ENCODE results near the gene ZC3H6. TPM values are rescaled to one million over a fixed set of nuclear protein-coding genes. Genes with fewer than 3 reads are reported as not detected.

ZC3H6 gene
- total RNA-seq, 1 donor from 2014 or later = 7.3 TPM

DNA sequence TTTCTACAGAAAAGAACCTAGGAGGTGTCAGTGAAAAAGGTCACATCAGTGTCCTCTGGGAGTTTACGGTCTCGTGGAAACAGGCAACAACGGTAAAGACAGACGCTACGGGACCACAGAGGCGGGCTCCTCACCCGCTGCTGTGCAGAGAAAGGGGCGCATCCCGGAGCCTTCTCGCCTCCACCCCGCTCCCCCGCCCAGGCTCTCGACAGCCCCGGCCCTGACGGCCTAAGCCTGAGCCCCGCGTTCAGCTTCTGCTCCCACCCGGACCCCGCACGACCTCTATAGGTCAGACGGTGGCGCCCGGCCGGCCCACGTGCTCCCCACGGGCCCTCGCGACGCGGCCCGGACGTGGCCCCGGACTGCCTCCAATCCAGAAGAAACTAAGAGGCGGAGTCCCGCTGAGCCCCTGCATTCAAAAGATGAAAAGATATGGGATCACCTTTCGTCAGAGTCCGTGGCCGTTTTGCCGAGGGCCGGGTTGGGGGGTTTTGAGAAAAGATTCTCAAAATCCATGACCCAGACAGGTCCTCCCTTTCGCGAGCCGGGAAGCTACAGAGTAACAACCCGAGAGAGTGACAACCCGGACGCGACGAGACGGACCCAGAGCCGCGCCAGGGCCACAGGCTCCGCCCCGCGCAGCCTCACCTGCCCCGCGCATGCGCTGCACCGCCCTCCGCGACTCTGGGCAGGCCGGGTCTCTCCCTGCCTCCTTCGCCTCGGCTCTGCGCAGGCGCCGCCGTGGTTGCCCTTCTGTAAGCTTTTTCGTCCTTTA lies 20.7 kb upstream of the ZC3H6 start, which contains the start of gene ZC3H8:
Gene ZC3H8, minus strand, starts transcription at position 577 of the 775 bp plus-strand sequence. Its CDS starts 61 bp downstream, at position 516.
- Mint-ChIP-seq H3K4me1 (ENCODE audit: low read depth) (peaks cover 5% of the 10 kb centered on the region), H3K9me3 (ENCODE audit: low read depth) (no peaks in the 10 kb centered on the region), H3K4me3 (ENCODE audit: low read depth) (peak within 1 kb of the TSS; percentile 81), H3K27me3 (no peaks in the 10 kb centered on the region), H3K36me3 (ENCODE audit: insufficient read depth) (no peaks in the 10 kb centered on the region), H3K27ac (peak within 1 kb of the TSS; percentile 90)
- peak; percentile 91 for DNase-seq (ENCODE audit: low spot score, unreplicated experiment)
- TF ChIP-seq, protein P1, sequence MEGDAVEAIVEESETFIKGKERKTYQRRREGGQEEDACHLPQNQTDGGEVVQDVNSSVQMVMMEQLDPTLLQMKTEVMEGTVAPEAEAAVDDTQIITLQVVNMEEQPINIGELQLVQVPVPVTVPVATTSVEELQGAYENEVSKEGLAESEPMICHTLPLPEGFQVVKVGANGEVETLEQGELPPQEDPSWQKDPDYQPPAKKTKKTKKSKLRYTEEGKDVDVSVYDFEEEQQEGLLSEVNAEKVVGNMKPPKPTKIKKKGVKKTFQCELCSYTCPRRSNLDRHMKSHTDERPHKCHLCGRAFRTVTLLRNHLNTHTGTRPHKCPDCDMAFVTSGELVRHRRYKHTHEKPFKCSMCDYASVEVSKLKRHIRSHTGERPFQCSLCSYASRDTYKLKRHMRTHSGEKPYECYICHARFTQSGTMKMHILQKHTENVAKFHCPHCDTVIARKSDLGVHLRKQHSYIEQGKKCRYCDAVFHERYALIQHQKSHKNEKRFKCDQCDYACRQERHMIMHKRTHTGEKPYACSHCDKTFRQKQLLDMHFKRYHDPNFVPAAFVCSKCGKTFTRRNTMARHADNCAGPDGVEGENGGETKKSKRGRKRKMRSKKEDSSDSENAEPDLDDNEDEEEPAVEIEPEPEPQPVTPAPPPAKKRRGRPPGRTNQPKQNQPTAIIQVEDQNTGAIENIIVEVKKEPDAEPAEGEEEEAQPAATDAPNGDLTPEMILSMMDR (IDR thresholded peaks at IDR 0.05; ENCODE audit: unreplicated experiment) = no peak

DNA sequence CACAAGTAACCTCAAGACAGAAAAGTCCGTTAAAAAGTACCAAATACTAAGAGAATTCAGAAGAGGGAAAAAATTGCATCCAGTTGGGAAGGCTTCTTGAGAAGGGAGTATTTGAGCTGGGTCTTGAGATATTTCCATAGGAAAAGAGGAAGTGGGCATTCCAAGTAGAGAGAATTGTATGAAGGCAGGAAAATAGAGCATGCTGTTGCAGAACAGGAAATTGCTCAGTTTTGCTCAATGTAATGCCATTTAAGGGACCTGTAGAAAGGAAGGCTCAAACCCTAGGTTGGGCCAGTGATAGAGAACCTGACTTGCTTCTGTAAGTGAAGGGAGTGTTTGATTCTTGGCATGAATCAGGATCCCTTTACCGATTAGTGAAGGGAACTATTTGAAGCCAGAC lies 19.5 kb upstream of the ZC3H6 start:
- H3K27me3 Mint-ChIP-seq = no peaks in the 10 kb centered on the region
- H3K4me1 Mint-ChIP-seq (ENCODE audit: low read depth) = peaks cover 5% of the 10 kb centered on the region
- H3K27ac Mint-ChIP-seq = no peak overlapping the region
- no peak for DNase-seq (ENCODE audit: low spot score, unreplicated experiment)
- H3K4me3 Mint-ChIP-seq (ENCODE audit: low read depth) = peak overlapping the region; percentile 81
- TF ChIP-seq, protein P1 (IDR thresholded peaks at IDR 0.05; ENCODE audit: unreplicated experiment) = no peak
- no peaks in the 10 kb centered on the region for H3K36me3 Mint-ChIP-seq (ENCODE audit: insufficient read depth)
- H3K9me3 Mint-ChIP-seq (ENCODE audit: low read depth) = no peaks in the 10 kb centered on the region

DNA sequence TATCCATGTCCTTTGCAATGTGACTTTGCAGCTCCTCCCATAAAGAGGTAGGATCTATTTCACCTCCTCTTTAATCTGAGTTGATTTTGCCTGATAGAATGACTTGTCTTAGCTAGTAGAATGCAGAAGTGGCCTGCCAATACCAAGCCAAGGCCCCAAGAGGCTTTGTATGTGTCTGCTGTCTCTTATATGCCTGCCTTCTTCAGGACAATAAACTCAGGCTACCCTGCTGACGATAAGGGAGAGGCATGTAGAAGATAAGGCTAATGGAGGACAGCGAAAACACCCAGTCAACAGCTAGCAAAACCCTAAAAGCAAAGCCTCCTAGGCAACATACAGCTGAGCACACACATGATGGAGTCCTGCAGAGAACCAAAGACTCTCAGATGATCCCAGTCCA lies 18.7 kb upstream of the ZC3H6 start:
- Mint-ChIP-seq H3K4me1 (ENCODE audit: low read depth) (peaks cover 5% of the 10 kb centered on the region), H3K27ac (no peak overlapping the region), H3K4me3 (ENCODE audit: low read depth) (no peak overlapping the region), H3K36me3 (ENCODE audit: insufficient read depth) (no peaks in the 10 kb centered on the region), H3K27me3 (no peaks in the 10 kb centered on the region), H3K9me3 (ENCODE audit: low read depth) (no peaks in the 10 kb centered on the region)
- TF ChIP-seq, protein P1 (IDR thresholded peaks at IDR 0.05; ENCODE audit: unreplicated experiment) = no peak
- no peak for DNase-seq (ENCODE audit: low spot score, unreplicated experiment)

DNA sequence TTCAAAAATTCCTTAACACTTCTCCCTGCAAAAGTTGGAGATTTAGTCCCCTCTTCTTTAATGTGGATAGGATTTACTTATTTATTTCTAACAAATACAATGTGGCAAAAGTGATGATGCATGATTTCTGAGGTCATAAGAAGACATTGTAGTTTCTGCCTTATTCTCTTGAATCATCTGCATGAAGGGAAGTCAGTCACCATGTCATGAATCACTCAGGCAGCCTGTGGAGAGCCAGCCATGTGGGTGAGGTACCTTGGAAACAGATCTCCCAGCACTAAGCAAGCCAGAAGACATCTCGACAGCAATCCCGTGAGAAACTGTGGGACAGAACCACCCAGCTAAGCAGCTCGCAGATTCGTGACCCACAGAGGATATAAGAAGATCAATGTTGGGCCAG lies 17.8 kb upstream of the ZC3H6 start:
- Mint-ChIP-seq H3K4me3 (ENCODE audit: low read depth) (no peak overlapping the region), H3K9me3 (ENCODE audit: low read depth) (peaks cover 1% of the 10 kb centered on the region), H3K4me1 (ENCODE audit: low read depth) (peaks cover 5% of the 10 kb centered on the region), H3K27ac (no peak overlapping the region), H3K36me3 (ENCODE audit: insufficient read depth) (no peaks in the 10 kb centered on the region), H3K27me3 (no peaks in the 10 kb centered on the region)
- TF ChIP-seq, protein P1 (IDR thresholded peaks at IDR 0.05; ENCODE audit: unreplicated experiment) = no peak
- no peak for DNase-seq (ENCODE audit: low spot score, unreplicated experiment)

DNA sequence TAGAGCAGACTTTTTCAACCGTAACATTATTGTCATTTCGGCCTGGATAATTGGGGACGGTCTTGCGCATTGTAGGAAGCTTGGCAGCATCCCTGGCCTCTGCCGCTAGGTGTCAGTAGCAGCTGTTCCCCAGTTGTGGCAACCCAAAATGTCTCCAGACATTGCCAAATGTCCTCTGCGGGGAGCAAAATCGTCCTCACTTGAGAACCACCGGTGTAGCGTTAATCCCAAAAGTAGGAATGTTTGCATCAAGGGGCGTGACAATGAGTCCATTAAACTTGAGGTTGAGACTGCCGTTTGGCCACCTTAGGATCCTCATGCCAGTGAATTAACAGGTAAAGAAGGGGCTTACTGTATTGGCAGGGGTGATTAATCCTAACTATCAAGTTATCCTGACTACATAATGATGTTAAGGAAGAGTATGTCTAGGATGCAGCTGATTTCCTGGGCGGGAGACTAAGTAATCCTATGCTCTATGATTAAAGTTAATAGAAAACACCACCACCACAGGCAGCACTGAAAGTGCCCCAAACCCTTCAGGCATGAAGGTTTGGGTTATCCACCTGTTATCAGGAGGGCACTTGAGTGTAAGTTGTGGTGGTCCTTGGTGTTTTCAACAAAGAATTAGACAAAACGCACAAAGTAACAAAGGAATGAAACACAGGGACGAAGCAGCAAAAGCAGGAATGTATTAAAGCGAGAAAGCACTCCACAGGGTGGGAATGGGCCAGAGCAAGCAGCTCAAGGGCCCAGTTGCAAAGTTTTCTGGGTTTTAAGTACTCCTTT lies 15.7 kb upstream of the ZC3H6 start:
- H3K4me1 Mint-ChIP-seq (ENCODE audit: low read depth) = peaks cover 1% of the 10 kb centered on the region
- H3K27ac Mint-ChIP-seq = no peak overlapping the region
- H3K9me3 Mint-ChIP-seq (ENCODE audit: low read depth) = peaks cover 10% of the 10 kb centered on the region
- peak; percentile 56 for DNase-seq (ENCODE audit: low spot score, unreplicated experiment)
- TF ChIP-seq, protein P1 (IDR thresholded peaks at IDR 0.05; ENCODE audit: unreplicated experiment) = peak; percentile 98
- H3K36me3 Mint-ChIP-seq (ENCODE audit: insufficient read depth) = no peaks in the 10 kb centered on the region
- H3K27me3 Mint-ChIP-seq = no peaks in the 10 kb centered on the region
- no peak overlapping the region for H3K4me3 Mint-ChIP-seq (ENCODE audit: low read depth)

All from progenitor cell of endocrine pancreas (in vitro differentiated cells).